ENCODE results near the gene MEGF11. TPM values are rescaled to one million over a fixed set of nuclear protein-coding genes. Genes with fewer than 3 reads are reported as not detected.
"Not testable (repeated sequence)": the region's sequence is repeated elsewhere in the genome, so short reads cannot be mapped to it uniquely, and the experiment has no call there.

Gene MEGF11
- total RNA-seq, 1 donor from 2014 or later: 6.8 TPM

- intact Hi-C loops (cut with DNase I): no loop called here
- DNase-seq (ENCODE audit: low spot score) (no peak), ATAC-seq (no peak)
Observed at GRCh38 chr15:66278671-66279070, 25.1 kb upstream of the MEGF11 start.

- intact Hi-C loops (cut with DNase I): no loop called here
- no peak for ATAC-seq
Observed at GRCh38 chr15:66278056-66278455, 24.5 kb upstream of the MEGF11 start.

GRCh38 chr15:66276546-66276945 is 23.0 kb upstream of the MEGF11 start:
- ATAC-seq (no peak), DNase-seq (ENCODE audit: low spot score) (no peak)
- intact Hi-C loops (cut with DNase I): no loop called here

More at GRCh38 chr15:66278056-66278455, 24.5 kb upstream of the MEGF11 start:
- DNase-seq (ENCODE audit: low spot score): no peak

- intact Hi-C loops (cut with DNase I): no loop called here
- DNase-seq (ENCODE audit: low spot score) (no peak), ATAC-seq (no peak)
Observed at GRCh38 chr15:66275352-66275751, 21.8 kb upstream of the MEGF11 start.

DNA sequence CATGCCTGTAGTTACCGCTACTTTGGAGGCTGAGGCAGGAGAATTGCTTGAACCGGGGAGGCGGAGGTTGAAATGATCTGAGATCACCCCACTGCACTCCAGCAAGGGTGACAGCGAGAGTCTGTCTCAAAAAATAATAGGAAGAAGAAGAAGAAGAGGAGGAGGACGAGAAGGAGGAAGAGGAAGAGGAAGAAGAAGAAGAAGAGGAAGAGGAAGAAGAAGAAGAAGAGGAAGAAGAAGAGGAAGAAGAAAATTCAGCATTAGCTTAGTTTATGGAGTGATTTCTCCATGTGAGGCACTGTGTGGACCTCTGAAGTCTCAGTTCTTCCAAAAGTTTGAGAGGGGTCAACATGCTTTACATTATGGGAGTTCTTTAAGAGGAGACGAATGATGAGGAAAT is 17.4 kb upstream of the MEGF11 start:
- no peak for ATAC-seq
- intact Hi-C loops (cut with DNase I): no loop called here
- no peak for DNase-seq (ENCODE audit: low spot score)

- DNase-seq (ENCODE audit: low spot score) (no peak), ATAC-seq (no peak)
- intact Hi-C loops (cut with DNase I): no loop called here
Observed at GRCh38 chr15:66269326-66270090, 16.0 kb upstream of the MEGF11 start.

- no peak for DNase-seq (ENCODE audit: low spot score)
- intact Hi-C loops (cut with DNase I): no loop called here
- ATAC-seq: no peak
Observed at GRCh38 chr15:66264859-66265513, 11.4 kb upstream of the MEGF11 start.

- DNase-seq (ENCODE audit: low spot score); intact Hi-C loops (cut with DNase I); ATAC-seq: not testable (repeated sequence)
Observed at GRCh38 chr15:66262837-66263236, 9.3 kb upstream of the MEGF11 start.

- intact Hi-C loops (cut with DNase I): no loop called here
- ATAC-seq: no peak
- no peak for DNase-seq (ENCODE audit: low spot score)
Observed at GRCh38 chr15:66261056-66261455, 7.5 kb upstream of the MEGF11 start.

- no peak for ATAC-seq
- DNase-seq (ENCODE audit: low spot score): no peak
- intact Hi-C loops (cut with DNase I): no loop called here
Observed at GRCh38 chr15:66256692-66257091, 3.1 kb upstream of the MEGF11 start.

GRCh38 chr15:66254951-66255676 is 1.6 kb upstream of the MEGF11 start:
- DNase-seq (ENCODE audit: low spot score) (no peak), ATAC-seq (no peak)
- intact Hi-C loops (cut with DNase I): no loop called here

GRCh38 chr15:66254089-66254950 is 770 bp upstream of the MEGF11 start:
- ATAC-seq (no peak), DNase-seq (ENCODE audit: low spot score) (no peak)
- intact Hi-C loops (cut with DNase I): no loop called here

GRCh38 chr15:66252685-66253417 is 699 bp downstream of the MEGF11 start:
- DNase-seq (ENCODE audit: low spot score): no peak
- ATAC-seq: peak; percentile 42
- intact Hi-C loops (cut with DNase I): no loop called here

GRCh38 chr15:66251790-66252684 is 1.5 kb downstream of the MEGF11 start:
- intact Hi-C loops (cut with DNase I): no loop called here
- ATAC-seq (peak; percentile 84), DNase-seq (ENCODE audit: low spot score) (peak; percentile 71)

DNA sequence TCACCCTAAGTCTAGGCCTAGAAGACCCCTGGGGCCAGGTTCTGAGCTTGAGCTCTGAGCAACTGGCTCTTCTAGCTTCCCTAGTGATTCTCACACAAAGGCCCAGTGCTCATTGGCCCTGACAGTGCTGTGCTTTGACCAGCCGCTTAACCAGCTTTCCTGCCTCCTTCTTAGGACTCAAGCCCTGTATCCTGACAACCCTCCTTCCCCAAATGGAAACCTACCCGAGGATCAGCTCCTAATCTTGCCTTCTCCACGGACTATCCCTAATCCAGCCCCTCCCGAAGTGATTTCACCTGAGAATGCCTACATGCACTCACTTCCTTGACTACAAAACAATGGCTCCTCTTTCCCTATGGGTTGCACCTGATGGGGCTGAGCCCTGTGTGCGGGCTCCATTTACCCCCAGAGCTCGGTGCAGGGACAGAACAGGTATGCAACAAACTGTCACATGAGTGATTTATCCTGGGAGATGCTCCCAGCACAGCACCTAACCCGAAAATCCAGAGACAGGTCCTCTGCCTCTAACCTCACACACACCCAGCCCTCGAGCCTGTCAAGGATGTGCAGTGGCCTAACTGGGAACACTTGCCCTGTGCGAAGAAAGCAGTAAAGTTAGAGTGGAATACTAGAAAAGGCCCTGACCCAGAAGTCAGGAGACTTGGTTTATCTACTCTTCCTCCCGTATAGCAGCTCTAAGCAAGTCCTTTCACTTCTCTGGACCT is 2.3 kb downstream of the MEGF11 start:
- DNase-seq (ENCODE audit: low spot score): no peak
- intact Hi-C loops (cut with DNase I): no loop called here
- no peak for ATAC-seq

DNA sequence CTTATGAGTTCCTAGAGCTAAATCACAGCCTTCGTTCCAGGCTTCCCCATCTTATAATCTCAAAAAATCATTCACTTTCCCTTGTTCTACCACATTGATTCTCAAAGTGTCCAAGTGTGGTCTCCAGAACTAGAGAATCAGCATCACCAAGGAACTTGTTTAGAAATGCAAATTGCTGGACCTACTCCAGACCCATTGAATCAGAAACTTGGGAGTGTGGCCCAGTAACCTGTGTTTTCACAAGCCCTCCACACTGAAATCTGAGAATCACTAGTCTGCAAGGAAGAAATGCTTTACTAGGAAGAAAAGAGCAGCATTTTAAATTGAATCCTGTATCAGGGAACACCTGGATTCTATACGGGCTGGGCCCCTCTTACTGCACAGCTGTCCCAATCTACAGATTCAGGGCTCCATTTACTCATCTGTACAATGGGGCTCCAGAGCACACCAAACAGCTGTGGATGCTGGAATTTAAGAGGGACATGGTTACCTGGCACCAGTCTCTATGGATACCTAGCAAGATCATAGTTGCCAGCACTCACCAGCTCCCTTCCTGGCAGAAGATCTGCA is 3.9 kb downstream of the MEGF11 start:
- DNase-seq (ENCODE audit: low spot score) (no peak), ATAC-seq (no peak)
- intact Hi-C loops (cut with DNase I): no loop called here

GRCh38 chr15:66246937-66247336 is 6.6 kb downstream of the MEGF11 start:
- DNase-seq (ENCODE audit: low spot score): no peak
- ATAC-seq: no peak
- intact Hi-C loops (cut with DNase I): no loop called here

Measured in sciatic nerve (tissue), 2 donors.